Kidney (tissue), 22 donors: Measurements from ENCODE around the gene XCL2. TPM values are rescaled to one million over a fixed set of nuclear protein-coding genes. Genes with fewer than 3 reads are reported as not detected.
"Not testable (repeated sequence)": the region's sequence is repeated elsewhere in the genome, so short reads cannot be mapped to it uniquely, and the experiment has no call there.

Source experiments
- DNase-seq, 5 donors: peaks; one replicate each; pipeline ENCODE4 v3.0.0-alpha.2; 2013 to 2020
- FAIRE-seq: peaks from 2 replicates; lab custom pipeline; 2012; peaks lifted over from hg19 to GRCh38; lab: Jason Lieb, UNC
- H3K27ac ChIP-seq, 2 donors: one replicate each; pipeline ENCODE4 v1.7.0; 2013; ENCODE audit warnings: low read depth in 2 of 2, low read length in 2 of 2, inconsistent platforms in 1 of 2
- H3K27me3 ChIP-seq: one replicate; pipeline ENCODE4 v1.7.1; 2013; ENCODE audit warnings: low read length, inconsistent platforms; ENCODE audit not compliant: control insufficient read depth, insufficient read depth
- H3K36me3 ChIP-seq, 3 donors: one replicate each; pipeline versions ENCODE4 v1.7.0 to v1.7.1; 2013; ENCODE audit warnings: low read length in 3 of 3, control low read depth in 1 of 3, inconsistent platforms in 1 of 3; ENCODE audit not compliant: insufficient read depth in 3 of 3, control insufficient read depth in 2 of 3
- H3K4me1 ChIP-seq, 3 donors: one replicate each; pipeline versions ENCODE4 v1.7.0 to v1.7.1; 2013; ENCODE audit warnings: low read length in 3 of 3, inconsistent platforms in 1 of 3, low read depth in 1 of 3; ENCODE audit not compliant: control insufficient read depth in 2 of 3, insufficient read depth in 2 of 3
- H3K4me3 ChIP-seq, 3 donors: one replicate each; pipeline versions ENCODE4 v1.7.0 to v1.8.1; 2013; ENCODE audit warnings: low read length in 3 of 3, control low read depth in 1 of 3, inconsistent platforms in 1 of 3
- H3K9ac ChIP-seq, 3 donors: one replicate each; pipeline versions ENCODE4 v1.7.0 to v1.7.1; 2013; ENCODE audit warnings: low read length in 3 of 3, control low read depth in 1 of 3, inconsistent platforms in 1 of 3
- H3K9me3 ChIP-seq, 3 donors: one replicate each; pipeline versions ENCODE4 v1.7.0 to v1.7.1; 2013; ENCODE audit warnings: low read length in 3 of 3, control low read depth in 1 of 3, inconsistent platforms in 1 of 3; ENCODE audit not compliant: control insufficient read depth in 2 of 3, insufficient read depth in 1 of 3
- CTCF ChIP-seq: IDR thresholded peaks from 3 replicates; pipeline ENCODE4 v1.5.1; 2012; ENCODE audit warnings: mild to moderate bottlenecking, moderate library complexity, borderline replicate concordance; ENCODE audit not compliant: insufficient read depth; ENCODE audit errors: extremely low read depth
- intact Hi-C: fragments of 100-400 bp; cut with DNase I; formaldehyde crosslinking; loops from one replicate; pipeline ENCODE4 v1.11.1; 2022
- long read RNA-seq, 10 donors: library from polyadenylated mRNA in 1 of 10; unstranded in 1 of 10; transcript quantifications; one replicate each; pipeline ENCODE4 v2.0.0 and lab custom pipeline, GENCODE V29; 2021 to 2026
- polyA plus RNA-seq: library from polyadenylated mRNA; stranded (reverse); fragments of 350-450 nt; fragmentation: Illumina TruSeq; extraction: RNeasy Lipid Tissue Mini Kit (QIAGEN cat#74804); gene quantifications from one replicate; pipeline ENCODE4 v1.2.3, GENCODE V29; 2014; ENCODE audit warnings: low read depth, low replicate concordance; ENCODE audit not compliant: insufficient read depth
- total RNA-seq: library from RNA; stranded (reverse); fragmentation: NEBNext Ultra II Directional; extraction: Animal tissue kit (Norgen Biotek cat#: 25700); gene quantifications from one replicate; pipeline ENCODE4 v1.2.1, GENCODE V29; 2021
- donor health status: control.
- donor health status: control.
- donor health status: control.
- donor health status: control.
- donor health status: control.
- donor health status: DM: yes; HTN: yes; CAD: no.
- donor health status: Normal renal cell carcinoma (clear cell type).

XCL2 gene
- 1.6 TPM for total RNA-seq
- not detected for polyA plus RNA-seq
- long read RNA-seq, donor 1: 0 reads
- long read RNA-seq, donor 2: 0 reads
- long read RNA-seq, donor 3: 0 reads
- long read RNA-seq, donor 4: 0 reads
- long read RNA-seq, donor 5: 0 reads
- long read RNA-seq, donor 6: 0 reads
- long read RNA-seq, donor 7: 0 reads
- long read RNA-seq, donor 8: 0 reads
- long read RNA-seq, donor 9: 0 reads
- long read RNA-seq, donor 10: 0 reads

- FAIRE-seq, DNase-seq, H3K4me3 ChIP-seq: not testable (repeated sequence)
Observed at GRCh38 chr1:168543840-168544498, at the start of gene XCL2. TSS of gene XCL2 (minus strand) at chr1:168543997. CDS start at chr1:168543964, 33 bp downstream.

GRCh38 chr1:168591641-168592250, 47.9 kb upstream of the XCL2 start:
- H3K9ac ChIP-seq: no peak overlapping the region
- H3K36me3 ChIP-seq: no peaks in the 10 kb centered on the region
- no peaks in the 10 kb centered on the region for H3K4me1 ChIP-seq
- intact Hi-C loops: no loop called here
- no peak for TF ChIP-seq CTCF
- no peak overlapping the region for H3K4me3 ChIP-seq
- FAIRE-seq (no peak), DNase-seq (no peak)
- H3K27me3 ChIP-seq: no peaks in the 10 kb centered on the region
- no peak overlapping the region for H3K27ac ChIP-seq
- no peaks in the 10 kb centered on the region for H3K9me3 ChIP-seq

More at GRCh38 chr1:168543840-168544498, at the start of gene XCL2:
- H3K9me3 ChIP-seq, intact Hi-C loops, H3K27ac ChIP-seq, H3K36me3 ChIP-seq, H3K27me3 ChIP-seq, H3K9ac ChIP-seq, H3K4me1 ChIP-seq: not testable (repeated sequence)

- Histone ChIP-seq H3K4me3 (no peak overlapping the region), H3K4me1 (no peaks in the 10 kb centered on the region), H3K9me3 (no peaks in the 10 kb centered on the region), H3K27ac (no peak overlapping the region), H3K9ac (no peak overlapping the region), H3K27me3 (no peaks in the 10 kb centered on the region), H3K36me3 (no peaks in the 10 kb centered on the region)
- FAIRE-seq (no peak), DNase-seq (no peak)
- TF ChIP-seq CTCF: no peak
- intact Hi-C loops: no loop called here
Observed at GRCh38 chr1:168591066-168591465, 47.3 kb upstream of the XCL2 start.

- DNase-seq (no peak), FAIRE-seq (no peak)
- no peaks in the 10 kb centered on the region for H3K36me3 ChIP-seq
- H3K27ac ChIP-seq: no peak overlapping the region
- no peaks in the 10 kb centered on the region for H3K9me3 ChIP-seq
- no peak overlapping the region for H3K4me3 ChIP-seq
- peaks cover 0 to 13% (median 3%) of the 10 kb centered on the region in 3 donors for H3K4me1 ChIP-seq
- H3K9ac ChIP-seq: no peak overlapping the region
- intact Hi-C loops: no loop called here
- H3K27me3 ChIP-seq: no peaks in the 10 kb centered on the region
- no peak for TF ChIP-seq CTCF
Observed at GRCh38 chr1:168589167-168589566, 45.4 kb upstream of the XCL2 start.
